Renal cortical epithelial cell (primary cell): ENCODE data around the gene FAT4. TPM values are rescaled to one million over a fixed set of nuclear protein-coding genes. Genes with fewer than 3 reads are reported as not detected.

Experiments used
- DNase-seq: peaks from one replicate; pipeline ENCODE4 v3.0.0-alpha.2; 2011; ENCODE audit warnings: low read depth
- total RNA-seq: library from RNA; depleted of rRNA; stranded (reverse); fragments of >200 nt; gene quantifications from 2 replicates; pipeline ENCODE4 v1.2.3, GENCODE V29; 2014

The FAT4 gene, protein sequence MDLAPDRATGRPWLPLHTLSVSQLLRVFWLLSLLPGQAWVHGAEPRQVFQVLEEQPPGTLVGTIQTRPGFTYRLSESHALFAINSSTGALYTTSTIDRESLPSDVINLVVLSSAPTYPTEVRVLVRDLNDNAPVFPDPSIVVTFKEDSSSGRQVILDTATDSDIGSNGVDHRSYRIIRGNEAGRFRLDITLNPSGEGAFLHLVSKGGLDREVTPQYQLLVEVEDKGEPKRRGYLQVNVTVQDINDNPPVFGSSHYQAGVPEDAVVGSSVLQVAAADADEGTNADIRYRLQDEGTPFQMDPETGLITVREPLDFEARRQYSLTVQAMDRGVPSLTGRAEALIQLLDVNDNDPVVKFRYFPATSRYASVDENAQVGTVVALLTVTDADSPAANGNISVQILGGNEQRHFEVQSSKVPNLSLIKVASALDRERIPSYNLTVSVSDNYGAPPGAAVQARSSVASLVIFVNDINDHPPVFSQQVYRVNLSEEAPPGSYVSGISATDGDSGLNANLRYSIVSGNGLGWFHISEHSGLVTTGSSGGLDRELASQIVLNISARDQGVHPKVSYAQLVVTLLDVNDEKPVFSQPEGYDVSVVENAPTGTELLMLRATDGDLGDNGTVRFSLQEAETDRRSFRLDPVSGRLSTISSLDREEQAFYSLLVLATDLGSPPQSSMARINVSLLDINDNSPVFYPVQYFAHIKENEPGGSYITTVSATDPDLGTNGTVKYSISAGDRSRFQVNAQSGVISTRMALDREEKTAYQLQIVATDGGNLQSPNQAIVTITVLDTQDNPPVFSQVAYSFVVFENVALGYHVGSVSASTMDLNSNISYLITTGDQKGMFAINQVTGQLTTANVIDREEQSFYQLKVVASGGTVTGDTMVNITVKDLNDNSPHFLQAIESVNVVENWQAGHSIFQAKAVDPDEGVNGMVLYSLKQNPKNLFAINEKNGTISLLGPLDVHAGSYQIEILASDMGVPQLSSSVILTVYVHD (N-terminal part only)
- total RNA-seq: 2.3 and 7.7 TPM in 2 replicates

DNA sequence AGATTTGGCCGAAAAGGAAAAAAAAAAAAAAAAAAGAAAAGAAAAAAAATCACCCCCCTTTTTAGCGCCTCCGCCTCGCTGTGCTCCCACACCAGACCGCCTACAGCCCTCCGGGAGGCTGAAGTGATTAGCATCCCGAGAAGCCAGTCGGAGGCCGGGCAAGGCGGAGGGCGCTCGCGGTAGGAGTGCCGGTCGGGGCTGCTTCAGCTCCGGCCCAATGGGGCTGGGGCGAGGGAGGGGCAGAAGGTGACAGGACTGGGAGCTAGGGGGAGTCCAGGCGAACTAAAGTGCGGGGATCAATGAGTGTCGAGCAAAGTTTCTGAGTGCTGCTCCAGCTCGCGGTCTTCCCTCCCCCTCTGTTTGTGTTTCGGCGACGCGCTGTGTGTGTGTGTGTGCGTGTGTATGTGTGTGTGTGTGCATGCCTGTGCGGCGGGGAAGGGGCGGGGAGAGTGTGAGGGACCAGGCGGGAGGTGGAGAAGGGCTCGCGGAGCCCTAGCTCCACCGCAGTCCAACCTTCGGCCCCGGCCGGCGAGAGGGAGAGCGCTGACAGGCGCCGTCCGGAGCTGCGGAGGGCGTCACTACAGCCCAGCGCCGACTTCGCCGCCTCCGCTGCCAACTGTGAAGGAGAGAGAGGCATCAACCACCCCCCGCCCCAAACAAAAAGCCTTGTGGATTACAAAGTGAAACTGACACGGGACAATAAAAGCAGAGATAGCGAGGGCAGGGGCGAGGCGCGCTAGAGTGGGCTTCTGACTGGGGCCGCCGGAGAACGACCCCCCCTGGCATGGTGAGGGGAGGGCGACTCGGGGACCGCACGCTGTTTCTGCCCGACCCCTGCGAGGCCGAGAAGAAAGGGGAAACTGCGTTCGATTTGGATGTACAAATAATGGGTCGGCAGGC is at the start of gene FAT4:
TSS of gene FAT4 (plus strand) at position 280 of the 900 bp plus-strand sequence. CDS start 1,457 bp downstream, outside the sequence.
- DNase-seq: peak; percentile 85

DNA sequence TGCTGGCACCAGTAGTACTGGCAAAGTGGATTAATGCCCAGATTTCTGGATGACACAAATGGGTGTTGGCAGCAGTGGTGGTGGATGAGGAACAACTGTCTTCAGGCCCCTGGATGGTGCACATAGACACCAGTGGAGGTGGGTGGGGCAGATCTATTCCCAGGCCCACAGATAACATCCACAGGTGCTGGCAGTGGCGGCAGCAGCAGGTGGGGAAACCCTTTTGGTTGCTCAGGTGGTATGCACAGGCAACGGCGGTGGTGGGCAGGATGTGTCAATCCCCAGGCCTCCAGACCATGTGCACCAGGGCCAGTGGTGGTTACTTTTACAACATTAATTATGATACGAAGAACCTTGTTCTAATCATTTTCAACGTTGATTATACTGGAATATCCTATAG is 48.9 kb upstream of the FAT4 start:
- DNase-seq: no peak

DNA sequence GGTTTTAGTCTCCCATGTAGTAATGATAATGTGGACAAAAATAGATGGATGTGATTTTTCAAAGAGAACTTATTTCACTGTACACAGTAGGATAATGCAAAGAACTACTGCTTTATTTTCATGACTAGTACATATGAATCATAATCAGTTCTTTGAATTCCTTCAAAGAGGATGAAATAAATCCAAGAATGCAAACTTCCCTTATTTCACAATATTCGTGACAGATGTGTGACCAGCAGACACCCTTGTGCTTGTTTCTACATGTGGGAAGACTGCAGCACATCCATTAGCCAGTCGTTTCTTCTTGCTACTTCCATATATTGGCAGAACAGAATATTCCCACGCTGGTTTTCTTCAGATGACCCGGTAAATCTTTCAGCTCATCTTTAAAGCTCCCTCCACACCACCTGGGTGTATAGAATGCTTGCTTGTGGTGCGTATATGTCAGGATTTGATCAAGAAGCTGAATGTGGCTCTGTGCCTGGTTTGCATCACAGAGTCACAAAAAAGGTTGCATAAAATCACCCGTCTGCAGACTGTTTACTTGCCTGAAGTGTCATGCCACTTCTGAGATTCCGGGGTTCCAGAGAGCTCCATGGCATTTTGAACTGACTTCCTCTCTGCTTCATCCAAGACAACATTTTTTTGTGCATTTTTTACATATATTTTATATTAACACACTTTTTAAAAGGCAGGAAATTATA is 47.7 kb upstream of the FAT4 start:
- DNase-seq: no peak

DNA sequence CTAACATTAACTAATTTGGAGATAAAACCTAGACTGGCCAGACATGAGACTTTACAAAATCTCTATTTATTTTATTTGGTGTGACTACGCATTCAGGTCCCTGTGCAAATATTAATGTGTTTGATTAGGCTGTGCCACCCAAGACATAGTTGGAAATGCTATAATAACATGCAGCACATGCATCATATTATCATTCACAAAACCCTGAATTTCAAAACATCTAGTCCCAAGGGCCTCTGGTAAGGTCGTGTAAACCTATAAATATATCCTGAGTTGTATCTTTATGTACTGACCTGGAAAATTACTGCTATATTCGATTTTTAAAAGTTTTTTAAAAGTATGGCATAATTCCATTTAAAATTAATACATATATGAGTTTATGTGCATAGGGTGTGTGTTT is 47.1 kb upstream of the FAT4 start:
- DNase-seq: no peak

DNA sequence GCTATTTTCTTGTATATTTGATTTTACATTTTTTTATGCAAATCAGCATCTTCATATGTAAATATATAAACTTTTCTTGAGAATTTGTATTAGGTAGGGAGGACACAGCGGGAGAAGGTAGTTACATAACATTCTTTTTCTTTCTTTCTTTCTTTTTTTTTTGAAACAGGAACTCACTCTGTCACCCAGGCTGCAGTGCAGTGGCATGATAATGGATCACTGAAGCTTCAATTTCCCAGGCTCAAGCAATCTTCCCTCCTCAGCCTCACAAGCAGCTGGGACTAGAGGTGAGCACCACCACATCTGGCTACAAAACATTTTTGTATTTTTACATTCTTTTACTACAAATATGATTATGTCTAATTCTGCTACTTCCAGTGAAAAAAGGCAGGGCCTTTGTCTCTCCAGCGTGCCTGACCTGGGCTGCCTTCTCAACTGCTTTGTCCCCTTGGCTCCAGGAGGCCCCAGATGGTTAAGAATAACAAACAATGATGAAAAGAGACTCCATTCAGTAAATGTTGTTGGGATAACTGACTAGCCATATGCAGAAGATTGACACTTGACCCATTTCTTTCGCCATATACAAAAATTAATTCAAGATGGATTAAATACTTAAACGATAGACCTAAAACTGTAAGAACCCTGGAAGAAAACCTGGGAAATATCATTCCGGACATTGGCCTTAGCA is 46.5 kb upstream of the FAT4 start:
- no peak for DNase-seq

DNA sequence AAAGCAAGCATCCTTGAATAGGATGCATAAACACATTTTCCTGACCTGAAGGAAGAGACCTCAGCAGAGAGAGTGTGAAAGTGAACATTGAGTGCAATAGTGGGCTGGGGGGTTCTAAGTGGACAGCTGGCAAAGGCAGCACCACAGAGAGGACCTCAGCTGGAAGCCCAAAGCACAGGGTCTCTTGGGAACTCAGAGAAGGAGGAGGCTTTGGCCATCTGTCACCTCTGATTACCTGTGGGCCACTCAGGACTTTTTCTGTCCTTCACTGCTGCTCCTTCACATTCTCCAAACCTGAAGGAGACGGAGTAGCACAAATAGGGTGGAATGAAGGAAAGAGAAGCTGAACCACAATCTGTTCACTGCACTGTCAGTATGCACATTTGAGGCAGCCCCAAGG is 37.9 kb upstream of the FAT4 start:
- DNase-seq: no peak

DNA sequence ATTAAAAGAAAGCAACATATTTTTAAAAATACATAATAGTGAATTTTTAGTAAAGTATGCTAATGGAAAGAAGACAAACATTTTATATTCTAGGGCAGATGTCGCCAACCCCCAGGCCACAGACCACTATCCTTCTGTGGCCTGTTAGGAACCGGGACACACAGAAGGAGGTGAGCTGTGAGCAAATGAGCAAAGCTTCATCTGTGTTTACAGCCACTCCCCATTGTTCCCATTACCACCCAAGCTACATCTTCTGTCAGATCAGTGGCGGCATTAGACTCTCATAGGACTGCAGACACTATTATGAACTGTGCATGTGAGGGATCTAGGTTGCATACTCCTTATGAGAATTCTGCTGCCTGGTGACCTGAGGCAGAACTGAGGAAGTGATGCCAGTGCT is 37.0 kb upstream of the FAT4 start:
- DNase-seq: no peak

DNA sequence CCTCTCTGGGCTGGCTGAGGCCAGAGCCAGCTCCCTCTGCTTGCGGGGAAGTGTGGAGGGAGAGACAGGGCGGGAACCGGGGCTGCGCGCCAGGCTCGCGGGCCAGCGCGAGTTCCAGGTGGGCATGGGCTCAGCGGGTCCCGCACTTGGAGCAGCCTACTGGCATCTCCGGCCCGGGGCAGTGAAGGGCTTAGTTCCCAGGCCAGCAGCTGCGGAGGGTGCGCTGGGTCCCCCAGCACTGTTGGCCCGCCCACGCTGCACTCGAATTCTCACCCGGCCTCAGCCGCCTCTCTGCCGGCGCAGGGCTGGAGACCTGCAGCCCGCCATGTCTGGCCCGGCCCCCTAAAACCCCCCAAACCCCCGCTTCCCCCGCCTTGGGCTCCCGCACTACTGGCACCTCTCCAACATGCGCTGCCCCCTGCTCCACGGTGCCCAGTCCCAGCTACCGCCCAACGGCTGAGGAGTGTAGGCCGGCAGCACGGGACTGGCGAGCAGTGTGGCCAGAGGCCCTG is 33.8 kb upstream of the FAT4 start:
- DNase-seq: no peak

DNA sequence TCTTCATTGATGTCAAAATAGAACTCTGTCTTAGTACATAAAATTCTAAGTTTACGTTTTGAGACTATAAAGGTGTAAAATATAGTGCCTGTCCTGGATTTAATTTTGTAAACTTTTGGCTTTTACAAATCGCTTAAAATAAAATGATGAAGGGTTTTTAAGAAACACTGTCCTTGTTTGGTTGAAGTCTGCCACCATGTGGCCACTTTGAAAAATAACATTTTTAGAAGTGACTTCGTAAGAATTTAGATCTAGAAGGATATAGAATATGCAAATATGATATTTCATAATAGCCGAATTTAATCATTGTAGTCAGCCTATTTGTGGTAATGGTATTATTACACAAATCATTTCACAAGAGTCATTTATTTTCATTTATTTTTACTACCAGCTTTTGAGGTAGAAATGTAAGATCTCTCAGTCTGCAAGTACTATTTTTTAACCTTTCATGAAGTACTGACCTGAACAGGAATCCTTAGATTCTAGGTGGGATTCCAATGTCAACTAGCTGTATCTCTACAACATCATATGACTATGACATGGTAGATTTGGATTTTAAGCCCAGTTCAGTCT is 31.0 kb upstream of the FAT4 start:
- DNase-seq: peak; percentile 51

DNA sequence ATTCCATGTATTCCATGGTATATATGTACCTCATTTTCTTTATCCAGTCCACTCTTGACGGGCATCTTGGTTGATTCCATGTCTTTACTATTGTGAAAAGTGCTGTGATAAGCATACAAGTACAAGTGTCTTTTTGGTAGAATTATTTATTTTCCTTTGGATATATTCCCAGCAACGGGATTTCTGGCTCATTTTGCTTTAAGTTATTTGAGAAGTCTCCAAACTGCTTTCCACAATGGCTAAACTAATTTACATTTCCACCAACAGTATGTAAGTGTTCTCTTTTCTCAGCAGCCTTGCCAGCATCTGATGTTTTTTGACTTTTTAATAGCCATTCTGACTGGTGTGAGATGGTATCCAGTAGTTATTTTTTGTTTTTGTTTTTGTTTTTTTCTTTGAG is 17.6 kb upstream of the FAT4 start:
- no peak for DNase-seq

DNA sequence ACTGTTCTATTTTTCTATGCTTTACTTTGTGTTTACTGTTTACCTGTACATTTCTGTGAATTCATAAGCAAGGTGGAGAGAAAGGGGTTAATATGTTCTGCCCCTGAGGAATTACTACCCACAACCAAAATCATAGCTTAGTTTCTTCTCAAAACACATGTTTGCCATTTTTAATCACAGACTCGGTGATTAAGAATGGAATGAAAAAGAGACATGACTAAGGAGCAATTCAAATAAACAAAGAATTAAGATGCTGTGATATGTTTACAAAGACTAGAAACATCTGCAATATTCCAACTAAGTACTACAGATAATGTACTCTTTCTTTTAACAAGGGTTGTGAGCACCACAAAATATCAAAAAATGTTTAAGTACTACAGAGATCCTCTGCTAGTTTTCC is 11.7 kb upstream of the FAT4 start:
- DNase-seq: no peak

DNA sequence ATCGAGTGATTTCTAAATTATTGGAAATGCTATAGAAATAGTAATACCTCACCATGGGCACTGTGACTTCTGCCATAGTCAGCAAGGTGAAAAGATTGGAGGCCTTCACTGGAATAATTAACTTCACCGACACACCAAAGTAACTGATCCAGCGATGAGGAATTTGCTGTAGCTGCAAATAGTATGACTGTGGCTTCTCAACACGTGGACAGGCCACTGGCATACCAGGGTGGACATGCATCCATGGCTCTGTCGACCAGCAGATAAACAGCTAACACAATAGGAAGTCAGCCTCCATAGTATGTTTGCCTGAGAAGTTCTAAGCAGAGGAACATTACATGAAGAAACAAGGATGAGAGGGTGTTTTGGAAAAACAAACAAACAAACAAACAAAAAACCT is 10.9 kb upstream of the FAT4 start:
- peak; percentile 91 for DNase-seq

DNA sequence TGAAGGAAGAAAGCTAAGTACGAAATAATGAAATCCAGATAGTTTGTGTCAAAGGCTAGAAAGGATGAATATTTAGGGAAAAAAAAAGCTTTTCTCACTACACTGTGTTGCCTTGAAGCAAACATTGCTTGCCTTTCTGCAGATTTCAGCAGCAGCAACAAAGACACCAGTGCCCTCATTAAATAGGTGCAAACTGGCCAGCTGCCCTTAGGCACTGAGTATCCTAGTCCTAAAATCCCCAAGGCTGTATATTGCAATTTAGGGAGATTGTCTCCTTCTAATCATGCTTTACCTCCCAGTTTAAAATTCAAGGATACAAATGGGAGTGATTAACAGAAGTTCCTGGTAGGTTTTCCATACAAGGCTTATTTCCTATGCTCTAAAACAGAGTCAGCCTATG is 8.6 kb upstream of the FAT4 start:
- DNase-seq: no peak

DNA sequence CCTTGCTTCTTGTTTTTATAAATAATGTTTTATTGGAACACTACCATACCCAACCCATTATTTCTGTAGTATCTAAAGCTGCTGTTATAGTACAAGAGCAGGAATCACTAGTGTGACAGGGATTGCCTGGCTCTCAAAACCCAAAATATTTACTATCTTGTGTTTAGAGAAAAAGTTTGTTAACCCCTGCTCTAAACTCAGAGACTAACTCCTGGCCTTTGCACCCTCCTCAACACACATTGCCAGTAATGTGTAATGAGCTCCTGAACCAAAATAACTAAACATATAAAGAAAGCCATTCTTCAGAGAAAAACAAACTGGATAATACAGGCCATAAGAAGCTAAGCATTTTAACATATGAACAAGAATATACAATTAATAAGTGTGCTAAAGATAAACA is 8.2 kb upstream of the FAT4 start:
- no peak for DNase-seq

DNA sequence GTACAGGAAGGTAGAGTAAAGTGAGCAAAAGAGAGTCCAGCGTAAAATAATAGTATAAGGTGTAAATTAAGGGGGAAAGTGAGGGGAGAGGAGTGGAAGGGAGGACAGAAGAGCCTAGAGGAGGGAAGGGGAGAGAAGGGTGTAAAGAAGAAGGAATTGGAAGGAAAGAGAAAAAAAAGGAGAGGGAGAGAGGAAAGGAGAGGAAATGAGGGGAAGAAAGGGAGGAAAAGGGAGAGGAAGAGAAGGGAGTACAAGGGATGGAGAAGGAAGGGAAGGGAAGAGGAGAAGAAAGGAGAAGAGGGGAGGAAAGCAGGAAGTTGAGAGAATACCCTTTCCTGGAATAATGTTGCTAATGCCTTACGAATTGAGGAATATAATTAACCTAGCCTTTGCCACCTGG is 3.3 kb upstream of the FAT4 start:
- DNase-seq: no peak

DNA sequence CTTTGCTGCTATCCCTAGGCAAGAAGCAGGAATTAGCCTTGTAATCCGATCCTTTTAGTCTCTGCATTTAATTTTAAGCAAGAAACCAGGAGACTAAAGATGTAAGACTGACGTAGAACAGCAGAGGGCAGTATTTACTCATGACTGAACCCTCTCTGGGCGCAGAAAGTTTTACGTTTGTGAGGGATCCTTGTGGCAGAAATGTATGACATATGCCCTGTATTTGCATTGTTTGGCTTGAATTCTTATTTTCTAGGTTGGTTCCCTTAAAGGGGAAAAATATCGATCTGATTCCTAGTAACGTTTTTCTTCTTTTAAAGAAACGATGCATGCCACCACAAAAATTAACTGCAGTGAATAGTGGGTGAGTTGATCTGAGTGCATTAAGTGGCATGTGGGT is 1.3 kb upstream of the FAT4 start:
- DNase-seq: peak; percentile 79

DNA sequence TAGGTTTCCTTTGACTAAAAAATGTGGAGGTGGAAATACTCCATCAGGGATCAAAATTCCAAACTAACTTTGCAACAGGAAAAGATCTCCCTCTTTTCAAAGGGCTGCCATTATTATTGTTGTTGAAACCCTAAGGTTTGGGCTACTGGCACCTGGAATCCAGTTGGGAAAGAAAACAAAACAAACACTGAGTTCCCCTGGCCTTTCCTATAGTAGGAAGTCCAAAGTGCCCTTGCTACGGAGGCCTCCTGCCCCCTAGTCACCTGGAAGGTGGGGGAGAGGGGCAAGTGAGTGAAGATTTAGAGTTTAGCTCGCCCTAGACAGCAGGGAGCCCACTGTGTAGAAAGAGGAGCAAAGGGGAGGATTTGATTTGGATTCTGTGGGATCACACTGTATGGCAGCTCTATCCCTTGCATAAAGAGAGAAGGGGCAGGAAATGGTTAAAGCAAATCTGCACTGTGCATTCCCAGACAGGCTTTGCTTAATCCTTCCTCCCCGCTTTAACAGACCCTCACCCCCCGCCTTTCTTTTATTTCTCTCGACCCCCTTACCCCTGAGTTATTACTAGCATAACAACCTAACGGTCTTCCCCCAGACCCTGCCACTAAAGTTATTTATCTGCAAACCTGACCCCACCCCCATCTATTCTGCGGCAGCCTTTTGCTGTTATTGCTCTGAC is 627 bp upstream of the FAT4 start:
- no peak for DNase-seq

DNA sequence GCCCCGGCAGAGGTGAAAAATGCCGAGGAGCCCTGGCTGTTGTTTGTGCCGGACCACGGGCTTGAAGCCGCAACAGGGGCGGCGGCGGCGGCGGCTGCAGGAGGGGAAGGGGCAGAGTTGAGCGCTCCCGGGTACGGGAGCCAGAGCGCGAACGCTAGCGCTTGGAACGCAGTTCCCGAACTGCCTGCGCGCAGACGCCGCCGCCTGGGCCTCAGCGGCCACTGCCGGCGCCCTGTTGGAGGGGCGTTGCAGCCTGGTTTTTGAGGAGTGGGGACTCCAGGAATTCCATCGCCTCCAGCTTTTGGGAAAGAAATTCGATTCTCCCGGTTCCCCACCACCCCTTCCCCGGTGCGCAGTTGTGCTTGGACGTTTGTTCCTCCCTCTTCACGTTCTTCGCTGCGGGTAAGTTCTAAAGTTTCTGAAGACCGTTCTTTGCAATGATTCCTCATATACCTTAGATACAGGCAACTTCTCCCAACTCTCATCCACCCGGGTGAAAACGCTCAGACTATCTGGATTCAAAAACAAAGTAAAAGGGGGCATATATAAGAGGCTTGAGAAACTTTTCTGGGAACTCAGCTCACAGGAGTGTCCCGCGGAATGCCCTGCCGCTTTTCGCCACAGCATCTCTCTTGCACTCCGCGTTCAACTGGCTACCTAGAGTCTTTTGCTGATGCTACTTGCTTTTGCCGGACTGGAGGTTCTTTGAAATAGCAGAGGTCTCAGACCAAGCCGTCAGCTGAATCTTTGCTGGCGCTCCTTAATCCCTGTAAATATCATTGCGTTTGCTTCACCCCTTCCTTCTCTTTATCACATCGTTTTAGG is 1.0 kb downstream of the FAT4 start:
- DNase-seq: no peak
